Dedifferentiated amniotic fluid mesenchymal stem cell (primary cell): Measurements from ENCODE around the gene NBAS.
A peak's percentile ranks its signal among the peaks of the same experiment; 100 is the strongest.
"Not testable (repeated sequence)": the region's sequence is repeated elsewhere in the genome, so short reads cannot be mapped to it uniquely, and the experiment has no call there.

Experiments
- DNase-seq: peaks from one replicate; pipeline ENCODE4 v3.0.0-alpha.2; 2016; ENCODE audit errors: extremely low spot score

NBAS gene

DNA sequence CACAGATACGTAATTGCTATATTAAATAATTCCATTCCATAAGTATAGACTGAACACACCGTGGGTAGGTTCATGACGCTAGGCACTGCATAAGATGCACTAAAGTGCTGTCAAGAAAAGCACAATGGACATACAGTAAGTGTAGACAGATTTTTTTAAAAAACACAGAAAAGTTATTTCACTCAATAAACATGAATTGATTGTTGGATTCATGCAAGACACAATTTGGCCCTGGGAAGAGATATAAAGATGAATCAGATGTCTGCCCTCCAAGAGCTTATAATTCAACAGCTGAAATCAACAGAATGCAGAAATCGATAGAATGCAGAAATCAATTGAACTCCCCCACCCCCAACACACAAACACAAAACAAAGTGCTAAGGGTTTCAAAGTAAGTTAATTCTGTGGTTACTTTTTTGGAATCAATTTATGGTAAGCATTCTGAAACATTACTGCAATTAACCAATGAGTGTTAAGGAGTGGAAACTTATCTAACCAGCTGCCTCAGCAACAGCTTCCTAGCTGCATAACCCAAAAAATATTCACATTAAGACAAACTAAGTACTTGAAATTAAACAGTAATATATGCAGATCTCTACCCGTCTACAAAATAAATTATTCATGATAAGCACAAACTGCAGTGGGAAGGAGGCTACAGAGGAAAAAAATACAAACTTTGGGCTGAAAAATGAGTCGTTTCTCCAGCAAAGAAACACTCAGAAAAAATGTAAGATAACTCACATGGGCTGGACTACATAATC, 1.6 kb downstream of the NBAS start:
- no peak for DNase-seq

DNA sequence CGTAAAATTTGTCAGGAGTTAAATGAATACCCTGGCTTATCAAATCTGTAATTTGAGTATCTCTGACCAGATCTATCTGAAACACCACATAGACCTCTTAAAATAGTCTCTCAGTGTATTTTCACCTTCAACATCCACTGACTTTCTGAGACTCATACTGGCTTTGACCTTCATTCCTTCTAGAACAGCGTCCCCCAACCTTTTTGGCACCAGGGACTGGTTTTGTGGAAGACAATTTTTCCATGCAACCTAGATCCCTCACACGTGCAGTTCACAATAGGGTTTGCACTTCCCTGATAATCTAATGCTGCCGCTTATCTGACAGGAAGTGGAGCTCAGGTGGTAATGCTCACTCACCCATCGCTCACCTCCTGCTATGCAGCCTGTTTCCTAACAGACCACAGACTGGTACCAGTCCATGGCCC, 3.2 kb downstream of the NBAS start:
- DNase-seq = no peak

DNA sequence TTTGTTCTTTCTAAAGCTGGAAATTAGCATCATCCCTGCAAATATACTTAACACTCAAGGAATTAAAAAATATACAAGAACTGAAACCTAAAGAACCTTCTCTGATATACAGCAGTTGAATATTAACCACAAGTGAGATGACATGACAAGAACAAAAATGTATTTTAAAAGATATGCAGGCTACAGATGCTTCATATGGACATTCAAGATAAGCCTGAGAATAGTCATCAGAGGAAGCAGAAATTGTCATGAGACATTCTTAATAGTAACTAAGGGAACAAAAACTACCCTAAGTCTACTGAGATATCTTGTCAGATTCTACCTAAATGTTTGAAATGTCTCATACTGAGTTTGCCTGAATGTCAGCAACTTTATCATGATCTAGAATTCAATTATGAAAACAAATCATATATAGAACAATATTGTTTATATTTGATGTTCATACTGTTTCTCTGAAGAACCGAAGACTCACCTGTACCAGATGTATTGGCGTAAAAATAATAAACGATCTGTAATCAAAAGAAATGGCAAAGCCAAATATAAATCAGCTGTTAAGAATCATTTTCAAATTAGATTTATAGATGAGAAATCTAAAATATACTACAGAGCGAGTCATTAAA, 4.7 kb downstream of the NBAS start:
- no peak for DNase-seq

DNA sequence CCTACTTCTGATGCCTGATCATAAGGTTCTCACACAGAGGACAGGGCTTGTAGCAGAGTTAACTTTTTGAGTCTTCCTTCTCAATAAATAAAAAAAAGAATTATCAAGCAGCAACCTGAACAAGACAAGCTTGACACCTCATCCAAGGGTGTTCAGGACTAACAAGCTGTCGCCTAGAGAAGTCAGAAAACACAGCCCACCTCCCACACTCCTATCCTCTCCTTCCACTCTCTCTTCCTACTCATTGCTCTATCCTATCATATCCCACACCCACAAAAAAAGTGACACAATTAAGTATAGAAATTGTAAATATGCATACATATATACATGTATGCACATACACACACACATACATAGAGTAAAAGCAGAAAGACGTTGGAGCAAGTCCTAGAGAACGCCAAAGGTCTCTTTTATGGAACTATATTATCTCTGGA, 5.4 kb downstream of the NBAS start:
- no peak for DNase-seq

DNA sequence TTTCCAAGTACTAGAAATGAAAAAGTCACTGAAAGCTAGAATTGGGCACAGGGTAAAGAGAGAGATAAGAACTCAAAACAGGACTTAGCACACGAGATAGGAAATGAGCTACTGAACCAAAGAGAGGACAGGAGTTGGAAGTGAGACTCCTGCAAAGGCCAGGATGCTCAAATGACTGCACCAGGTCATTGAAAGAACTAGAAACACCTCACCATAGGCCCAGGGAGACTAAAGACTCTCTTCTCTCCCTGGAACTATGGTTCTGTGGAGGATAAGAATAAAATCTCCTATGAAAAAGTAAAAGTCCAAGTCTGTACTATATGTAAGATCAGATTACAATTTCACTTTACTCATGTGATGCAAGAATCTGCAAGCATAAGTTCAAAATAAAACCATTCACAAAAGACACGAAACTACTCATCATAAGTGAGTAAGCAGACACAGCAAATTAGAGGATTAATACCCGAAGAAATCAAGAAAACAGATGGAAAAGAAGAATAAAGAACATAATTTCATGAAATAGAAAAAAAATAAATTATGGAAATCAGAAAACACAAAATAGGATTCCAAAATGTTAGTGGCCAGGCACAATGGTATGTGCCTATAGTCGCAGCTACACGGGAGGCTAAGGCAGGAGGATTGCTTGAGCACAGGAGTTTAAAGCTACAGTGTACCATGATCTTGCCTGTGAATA, 6.5 kb downstream of the NBAS start:
- DNase-seq = peak; percentile 74

DNA sequence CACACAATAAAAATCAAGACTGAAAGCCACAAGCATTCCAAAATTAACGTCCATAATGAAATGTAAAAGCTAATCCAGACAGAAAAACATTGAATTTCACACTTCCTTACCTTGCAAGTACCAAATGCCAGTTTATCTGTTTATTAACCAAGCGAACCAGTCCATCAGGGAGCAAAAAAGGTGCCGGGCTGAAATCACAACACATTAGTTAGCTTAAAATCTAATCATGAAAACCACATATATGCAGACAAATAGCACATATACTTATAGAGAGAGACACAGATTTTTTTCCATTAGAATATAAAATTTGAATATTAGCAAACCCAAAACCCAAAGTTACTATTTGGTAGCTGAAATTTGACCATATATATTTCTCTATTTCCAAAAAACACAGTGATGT, 7.2 kb downstream of the NBAS start:
- no peak for DNase-seq

DNA sequence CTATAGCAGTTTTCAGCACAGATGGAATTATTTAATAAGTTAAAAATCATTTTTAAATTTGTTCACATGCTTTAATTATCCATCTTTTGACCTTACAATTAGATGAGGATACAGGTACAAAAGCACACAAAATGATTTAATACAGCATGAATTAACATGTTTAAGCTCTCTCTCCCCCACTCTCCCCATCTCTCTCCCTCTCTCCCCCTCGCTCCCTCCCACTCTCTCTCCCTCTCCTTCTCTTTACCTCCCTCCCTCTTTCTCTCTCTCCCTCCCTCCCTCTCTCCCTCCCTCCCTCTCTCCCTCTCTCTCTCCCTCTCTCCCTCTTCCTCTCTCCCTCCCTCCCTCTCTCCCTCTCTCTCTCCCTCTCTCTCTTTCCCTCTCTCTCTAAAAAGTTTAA, 7.6 kb downstream of the NBAS start:
- DNase-seq = no peak

DNA sequence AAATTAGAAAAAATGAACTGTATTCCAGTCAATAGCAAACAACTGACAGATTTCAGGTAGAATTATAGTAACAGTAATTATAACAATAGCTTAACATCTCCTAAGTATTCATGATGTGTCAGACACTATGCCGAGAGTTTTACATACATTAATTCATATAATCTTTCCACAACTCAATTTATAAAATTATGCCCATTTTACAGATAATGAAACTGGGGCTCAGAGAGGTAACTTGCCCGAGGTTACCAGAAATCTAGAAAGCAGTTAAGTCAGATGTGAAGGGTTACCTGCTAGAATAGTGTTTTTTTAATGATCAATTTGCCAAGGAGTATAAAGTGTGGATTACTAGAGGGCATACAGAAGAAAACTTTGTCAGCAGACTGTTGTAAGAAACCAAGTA, 12.2 kb downstream of the NBAS start:
- DNase-seq = no peak

DNA sequence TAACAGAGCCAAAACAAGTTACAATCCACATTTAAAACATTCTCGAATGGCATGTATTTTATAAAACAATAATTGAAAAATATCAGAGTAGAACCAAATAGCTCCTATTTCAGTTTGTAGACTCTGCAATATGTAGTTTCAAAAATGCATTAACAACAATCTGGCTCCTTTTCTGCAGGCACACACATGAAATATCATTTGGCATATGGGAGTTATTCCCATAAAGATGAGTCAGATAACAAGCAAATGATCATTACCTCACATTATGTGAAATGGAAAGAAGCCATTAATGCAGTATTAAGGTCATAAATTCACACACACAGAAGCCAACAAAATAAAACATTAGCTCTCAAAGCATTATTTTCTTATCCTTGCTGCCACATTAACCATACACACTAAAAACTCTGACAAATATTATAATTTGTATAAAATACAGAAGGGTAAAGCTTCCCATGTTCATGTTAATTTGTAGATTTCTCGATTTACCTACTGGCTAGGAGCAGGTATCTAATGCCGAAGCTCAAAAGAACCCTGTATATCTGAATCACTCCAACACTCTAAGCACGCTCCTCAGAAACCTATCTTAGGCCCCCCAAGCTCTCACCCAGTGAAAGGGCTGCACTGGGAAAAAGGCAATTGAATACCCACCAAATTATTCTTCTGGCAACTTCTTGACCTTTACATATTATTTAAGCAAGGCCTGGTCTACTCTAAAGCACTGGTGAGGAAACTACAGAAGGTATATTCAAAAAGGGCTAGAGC, 13.8 kb downstream of the NBAS start:
- DNase-seq = no peak

DNA sequence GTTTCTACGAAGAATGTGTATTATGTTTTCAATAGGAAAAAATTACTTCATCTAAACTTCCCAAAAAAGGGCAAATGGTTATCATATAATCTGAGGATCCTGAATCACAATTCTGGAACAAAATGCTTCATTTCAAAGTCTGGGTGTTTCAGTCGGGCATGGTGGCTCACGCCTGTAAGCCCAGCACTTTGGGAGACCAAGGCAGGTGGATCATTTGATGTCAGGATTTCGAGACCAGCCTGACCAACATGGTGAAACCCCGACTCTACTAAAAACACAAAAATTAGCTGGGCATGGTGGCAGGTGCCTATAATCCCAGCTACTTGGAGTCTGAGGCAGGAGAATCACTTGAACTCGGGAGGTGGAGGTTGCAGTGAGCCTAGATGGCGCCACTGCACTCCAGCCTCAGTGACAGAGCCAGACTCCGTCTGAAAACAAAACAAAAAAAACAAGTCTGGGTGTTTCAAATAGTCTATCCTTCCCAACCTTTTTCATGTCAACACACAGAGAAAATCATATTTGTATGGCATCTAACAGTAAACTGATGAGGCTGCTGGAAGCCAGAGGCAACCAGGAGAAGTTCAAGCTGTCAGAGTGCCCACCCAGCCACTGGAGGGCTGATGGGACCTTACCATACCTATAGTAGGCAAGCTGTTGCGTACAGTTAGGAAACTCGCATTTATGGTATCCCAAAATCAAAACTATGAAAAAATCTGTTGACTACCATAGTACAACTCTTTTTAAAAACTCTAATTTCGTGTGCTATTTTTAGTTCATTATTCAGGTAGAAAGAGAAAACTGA, 14.6 kb downstream of the NBAS start:
- no peak for DNase-seq

DNA sequence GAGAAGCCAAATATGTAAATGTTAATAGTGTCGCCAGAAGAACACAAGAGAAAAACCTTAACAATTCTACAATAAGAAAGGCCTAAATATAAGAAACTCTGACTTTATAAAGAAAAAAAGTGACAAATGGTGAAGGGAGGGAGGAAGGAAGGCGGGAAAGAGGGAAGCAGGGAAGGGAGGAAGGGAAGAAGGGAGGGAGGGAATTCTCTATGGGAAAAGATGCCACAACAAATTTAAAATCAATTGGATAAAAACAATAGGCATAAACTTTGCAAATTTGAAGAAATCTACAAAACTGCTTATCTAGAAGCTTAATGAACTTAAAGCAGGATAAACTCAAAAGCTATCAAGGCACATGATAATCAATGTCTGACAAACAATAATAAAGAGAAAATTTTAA, 16.9 kb downstream of the NBAS start:
- no peak for DNase-seq

DNA sequence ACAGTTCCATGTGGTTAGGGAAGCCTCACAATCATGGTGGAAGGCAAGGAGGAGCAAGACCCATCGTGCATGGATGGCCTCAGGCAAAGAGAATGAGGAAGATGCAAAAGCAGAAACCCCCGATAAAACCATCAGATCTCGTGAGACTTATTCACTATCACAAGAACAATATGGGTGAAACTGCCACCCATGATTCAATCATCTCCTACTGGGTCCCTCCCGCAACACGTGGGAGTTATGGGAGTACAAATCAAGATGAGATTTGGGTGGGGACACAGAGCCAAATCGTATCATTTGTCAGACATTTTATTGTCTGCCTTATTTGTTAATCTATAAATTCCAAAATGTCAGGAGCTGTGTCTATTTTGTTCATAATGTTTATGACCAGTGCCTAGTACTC, 17.6 kb downstream of the NBAS start:
- DNase-seq = no peak

DNA sequence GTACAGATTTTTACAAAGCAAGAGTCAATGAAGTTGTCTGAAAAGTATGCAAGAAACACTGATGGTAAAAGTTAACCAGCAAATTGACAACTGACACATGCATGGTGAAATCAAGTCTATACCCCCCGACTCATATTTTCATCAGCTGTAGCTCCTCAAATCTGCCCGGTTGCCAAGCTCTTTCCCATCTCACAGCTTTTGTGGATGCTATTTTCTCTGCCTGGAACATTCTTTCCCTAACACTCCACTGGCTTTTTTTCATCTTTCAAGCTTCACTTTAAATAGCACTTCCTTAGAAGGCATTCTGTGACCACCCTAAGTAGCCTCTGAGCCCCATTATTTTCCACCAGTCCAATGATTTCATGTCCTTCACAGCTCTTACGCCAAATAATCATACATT, 18.1 kb downstream of the NBAS start:
- no peak for DNase-seq

DNA sequence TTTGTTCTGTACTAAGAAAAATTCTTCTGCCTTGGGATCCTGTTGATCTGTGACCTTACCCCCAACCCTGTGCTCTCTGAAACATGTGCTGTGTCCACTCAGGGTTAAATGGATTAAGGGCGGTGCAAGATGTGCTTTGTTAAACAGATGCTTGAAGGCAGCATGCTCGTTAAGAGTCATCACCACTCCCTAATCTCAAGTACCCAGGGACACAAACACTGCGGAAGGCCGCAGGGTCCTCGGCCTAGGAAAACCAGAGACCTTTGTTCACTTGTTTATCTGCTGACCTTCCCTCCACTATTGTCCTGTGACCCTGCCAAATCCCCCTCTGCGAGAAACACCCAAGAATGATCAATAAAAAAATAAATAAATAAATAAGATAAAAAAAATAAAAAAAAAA, 18.9 kb downstream of the NBAS start:
- not testable (repeated sequence) for DNase-seq

DNA sequence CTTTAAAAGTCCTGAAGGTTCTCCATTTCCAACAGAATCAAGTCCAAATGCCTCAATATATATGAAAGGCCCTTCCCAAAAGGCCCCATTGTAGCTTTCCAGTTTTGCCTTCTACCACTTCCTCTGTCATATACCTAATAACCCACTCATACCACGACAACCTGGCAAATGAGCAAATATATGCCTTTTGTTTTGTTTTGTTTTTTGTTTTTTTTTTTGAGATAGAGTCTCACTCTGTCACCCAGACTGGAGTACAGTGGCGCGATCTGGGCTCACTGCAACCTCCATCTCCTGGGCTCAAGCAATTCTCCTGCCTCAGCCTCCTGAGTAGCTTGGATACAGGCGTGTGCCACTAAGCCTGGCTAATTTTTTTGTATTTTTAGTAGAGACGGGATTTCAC, 20.6 kb downstream of the NBAS start:
- not testable (repeated sequence) for DNase-seq

DNA sequence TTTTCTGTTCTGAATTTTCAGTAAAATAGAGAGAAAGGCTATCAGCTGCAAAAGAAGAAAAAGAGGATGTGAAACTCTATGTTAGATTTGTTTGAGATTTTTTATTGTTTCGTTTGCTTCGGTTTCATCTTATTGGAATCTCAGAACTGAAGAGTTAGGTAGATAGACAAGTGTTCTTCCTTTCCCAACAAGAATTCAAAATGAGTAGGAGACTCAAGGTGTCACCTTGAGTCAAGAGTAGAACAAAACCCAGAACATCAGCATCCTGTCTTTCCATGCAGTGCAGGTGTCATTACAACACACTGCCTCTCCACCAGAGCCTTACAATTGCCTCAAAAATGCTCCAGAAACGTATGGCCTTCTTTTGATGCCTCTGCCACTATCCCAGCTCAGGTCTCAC, 21.1 kb downstream of the NBAS start:
- no peak for DNase-seq

DNA sequence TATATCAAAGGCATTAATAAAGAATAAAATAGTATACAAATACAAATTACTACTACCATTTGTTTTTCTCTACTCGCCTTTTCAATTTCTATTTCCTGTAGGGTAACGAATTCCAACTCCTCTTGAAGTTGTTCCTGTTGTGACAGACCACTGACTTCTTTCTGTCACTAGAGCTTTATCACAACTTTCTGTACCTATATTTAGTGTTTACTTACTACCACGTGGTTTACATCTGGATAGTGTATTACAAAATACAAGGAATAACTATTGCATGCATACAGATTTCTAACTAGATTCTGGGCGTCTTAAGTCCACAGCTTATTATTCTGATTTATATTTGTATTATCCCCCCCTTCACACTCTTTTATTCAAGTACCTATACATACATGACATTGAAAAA, 22.3 kb downstream of the NBAS start:
- no peak for DNase-seq

DNA sequence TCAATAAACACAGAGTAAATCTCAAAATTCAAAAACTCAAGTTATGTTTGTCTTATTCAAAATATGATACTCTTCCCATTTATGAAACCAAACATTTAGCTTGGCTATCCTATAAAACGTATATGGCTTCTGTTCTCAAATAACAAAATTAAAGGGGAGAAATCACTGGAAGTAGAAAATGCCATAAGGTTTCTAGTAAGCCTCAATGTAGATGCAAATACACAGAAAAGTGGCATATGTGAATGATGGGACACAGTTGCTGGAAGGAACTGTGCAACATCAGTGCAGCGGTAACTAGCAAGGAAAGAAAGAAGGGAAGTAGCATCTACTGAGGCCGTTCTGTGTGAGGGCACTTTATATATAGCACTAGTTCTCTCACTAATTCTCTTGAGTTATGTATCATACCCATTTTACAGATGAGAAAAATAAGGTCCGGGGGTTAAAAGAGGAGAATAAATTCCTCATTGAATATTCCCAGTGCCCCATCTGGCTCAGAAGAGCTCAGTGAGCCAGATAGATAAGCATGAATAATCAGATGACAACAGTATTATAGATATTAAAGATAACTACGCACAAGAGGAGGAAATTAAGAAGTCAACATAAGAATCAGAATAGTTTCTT, 27.2 kb downstream of the NBAS start:
- DNase-seq = no peak

DNA sequence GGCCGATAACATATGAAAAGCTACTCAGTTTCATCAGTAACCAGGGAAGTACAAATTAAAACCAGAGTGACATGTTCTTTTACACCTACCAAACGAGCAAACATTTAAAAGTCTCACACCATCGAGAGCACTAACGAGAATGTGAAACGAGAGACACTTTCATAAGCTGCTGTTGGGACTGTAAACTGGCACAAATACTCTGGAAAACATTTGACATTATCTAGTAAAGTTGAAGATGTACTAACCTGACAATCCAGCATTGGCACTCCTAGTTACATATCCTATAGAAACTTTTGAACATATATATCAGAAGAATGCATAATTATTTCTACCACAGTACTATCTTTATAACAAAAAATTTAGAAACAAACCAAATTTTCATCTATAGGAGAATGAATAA, 28.1 kb downstream of the NBAS start:
- no peak for DNase-seq

DNA sequence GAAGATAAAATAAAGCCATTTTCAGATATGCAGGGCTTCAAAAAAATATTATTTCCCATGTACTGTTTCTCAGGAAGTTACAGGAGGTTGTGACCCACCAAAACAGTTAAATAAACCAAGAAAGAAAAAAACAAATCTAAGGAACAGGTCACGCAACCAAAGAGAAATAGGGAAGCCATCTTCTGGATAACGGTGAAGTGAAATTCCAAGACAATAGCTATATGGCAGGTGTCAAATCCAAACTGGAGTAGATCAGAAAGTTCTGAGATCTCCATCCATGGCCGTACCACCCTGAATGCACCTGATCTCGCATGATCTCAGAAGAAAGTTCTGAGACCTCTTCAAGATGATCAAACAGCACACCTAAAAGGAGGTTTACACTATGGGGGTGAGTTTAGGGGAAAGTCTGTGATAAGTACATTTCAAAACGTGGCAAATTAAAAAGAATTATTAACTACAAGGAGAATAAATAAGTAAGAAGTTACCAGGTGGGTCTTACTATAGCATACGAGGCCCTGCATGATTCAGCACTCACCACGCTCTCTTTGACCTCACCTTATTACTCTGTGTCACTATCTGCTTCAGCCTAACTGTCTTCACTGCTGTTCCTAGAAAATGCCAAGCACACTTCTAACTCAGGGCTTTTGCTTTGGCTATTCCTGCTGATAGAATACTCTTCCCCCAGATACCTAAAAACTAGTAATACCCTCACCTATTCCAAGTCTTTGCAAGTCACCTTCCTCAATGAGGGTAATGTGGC, 29.9 kb downstream of the NBAS start:
- no peak for DNase-seq
